OCI-LY3 (cell line): Measurements from ENCODE around the gene RPGRIP1L.

Experiments used
- EZH2phosphoT487 ChIP-seq: fragments of 200-600 bp; shearing (Covaris generic); IDR thresholded peaks from 2 replicates; pipeline ENCODE4 v1.6.1; 2018; ENCODE audit warnings: antibody characterized with exemption, mixed run types, low read depth
- TF ChIP-seq, protein P1 (sequence below): fragments of 200-600, 300-600 bp; sonication (generic); IDR thresholded peaks from 2 replicates; pipeline ENCODE4 v1.5.1; 2014; ENCODE audit warnings: antibody characterized with exemption, low read length, low read depth

DNA sequence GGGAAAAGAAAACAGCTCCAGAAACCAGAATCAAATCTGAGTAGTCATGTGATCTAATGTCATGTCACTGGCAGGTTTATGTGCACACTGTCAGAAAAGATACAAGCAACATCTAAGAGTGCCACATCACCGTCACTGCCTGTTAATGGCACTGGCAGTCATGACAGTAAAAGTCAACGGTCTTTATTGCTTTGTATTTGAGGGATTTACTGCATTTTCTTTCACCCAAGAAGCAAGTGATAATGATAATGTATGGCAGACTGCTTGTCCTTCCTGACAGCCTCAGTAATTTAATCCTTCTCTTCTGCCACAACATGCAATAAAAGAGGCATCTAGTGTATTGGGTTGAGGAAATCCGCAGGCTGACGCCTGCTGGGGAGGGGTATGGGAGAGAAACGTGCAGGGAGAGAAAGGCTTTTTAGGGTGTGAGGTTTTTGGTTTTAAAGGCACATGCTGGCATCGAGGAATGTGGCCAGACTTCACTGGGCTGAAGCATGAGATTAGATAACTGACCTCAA is 92.4 kb downstream of the RPGRIP1L start:
- no peak for TF ChIP-seq EZH2phosphoT487
- TF ChIP-seq, protein P1, sequence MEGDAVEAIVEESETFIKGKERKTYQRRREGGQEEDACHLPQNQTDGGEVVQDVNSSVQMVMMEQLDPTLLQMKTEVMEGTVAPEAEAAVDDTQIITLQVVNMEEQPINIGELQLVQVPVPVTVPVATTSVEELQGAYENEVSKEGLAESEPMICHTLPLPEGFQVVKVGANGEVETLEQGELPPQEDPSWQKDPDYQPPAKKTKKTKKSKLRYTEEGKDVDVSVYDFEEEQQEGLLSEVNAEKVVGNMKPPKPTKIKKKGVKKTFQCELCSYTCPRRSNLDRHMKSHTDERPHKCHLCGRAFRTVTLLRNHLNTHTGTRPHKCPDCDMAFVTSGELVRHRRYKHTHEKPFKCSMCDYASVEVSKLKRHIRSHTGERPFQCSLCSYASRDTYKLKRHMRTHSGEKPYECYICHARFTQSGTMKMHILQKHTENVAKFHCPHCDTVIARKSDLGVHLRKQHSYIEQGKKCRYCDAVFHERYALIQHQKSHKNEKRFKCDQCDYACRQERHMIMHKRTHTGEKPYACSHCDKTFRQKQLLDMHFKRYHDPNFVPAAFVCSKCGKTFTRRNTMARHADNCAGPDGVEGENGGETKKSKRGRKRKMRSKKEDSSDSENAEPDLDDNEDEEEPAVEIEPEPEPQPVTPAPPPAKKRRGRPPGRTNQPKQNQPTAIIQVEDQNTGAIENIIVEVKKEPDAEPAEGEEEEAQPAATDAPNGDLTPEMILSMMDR: no peak
